Pancreas (tissue), 10 donors: Measurements from ENCODE around the gene TCERG1L. TPM values are rescaled to one million over a fixed set of nuclear protein-coding genes. Genes with fewer than 3 reads are reported as not detected.

Experiments
- ATAC-seq, 4 donors: fragments of 200-7000 bp; cut with Tn5 transposase; one replicate each; pipeline versions ENCODE4 v1.8.0 to v1.9.1; 2020; ENCODE audit warnings: mild to moderate bottlenecking in 4 of 4, moderate library complexity in 4 of 4
- DNase-seq, 6 donors: peaks; one replicate each; pipeline ENCODE4 v3.0.0-alpha.2; 2020
- FAIRE-seq: peaks from 2 replicates; lab custom pipeline; 2012; peaks lifted over from hg19 to GRCh38; lab: Jason Lieb, UNC
- H3K27ac ChIP-seq, 4 donors: fragments of 200-600 bp; sonication (generic); 1 replicate in 3 of 4; 2 replicates in 1 of 4; pipeline versions ENCODE4 v1.5.0 to v1.8.0; 2020
- H3K27me3 ChIP-seq, 4 donors: fragments of 200-600 bp; one replicate each; pipeline ENCODE4 v1.8.0; 2021
- H3K36me3 ChIP-seq, 3 donors: fragments of 200-600 bp; sonication (generic) in 1 of 3; one replicate each; pipeline versions ENCODE4 v1.5.0 to v1.8.0; 2020 to 2021
- H3K4me1 ChIP-seq, 3 donors: fragments of 200-600 bp; one replicate each; pipeline ENCODE4 v1.8.0; 2021
- H3K4me3 ChIP-seq, 4 donors: fragments of 200-600 bp; sonication (generic) in 2 of 4; one replicate each; pipeline versions ENCODE4 v1.5.0 to v1.8.0; 2020 to 2021
- H3K9me3 ChIP-seq, 4 donors: fragments of 200-600 bp; one replicate each; pipeline ENCODE4 v1.8.0; 2021
- CTCF ChIP-seq, 4 donors: fragments of 200-600 bp; sonication (generic) in 3 of 4; IDR thresholded peaks; one replicate each; pipeline versions ENCODE4 v1.5.0 to v1.8.0; 2021; ENCODE audit warnings: antibody characterized with exemption in 4 of 4
- WGBS, 2 donors: extraction: QIAGEN DNeasy Blood & Tissue Kit; methylation state at CpG; one replicate each; pipeline ENCODE4 v1.1.7; 2013; 5-methylcytosine and 5-hydroxymethylcytosine counted together
- intact Hi-C, 3 donors: fragments of 100-400 bp; cut with DNase I; formaldehyde crosslinking; loops; one replicate each; pipeline versions ENCODE4 v1.11.1 to v1.14.2; 2022
- polyA plus RNA-seq, 2 donors: library from polyadenylated mRNA; stranded (reverse); fragments of 200-250 nt; gene quantifications; one replicate each; pipeline ENCODE4 v1.2.3, GENCODE V29; 2013
- total RNA-seq, 6 donors: library from RNA; stranded (reverse); fragmentation: NEBNext Ultra II Directional in 4 of 6; extraction: Animal tissue kit (Norgen Biotek cat#: 25700) in 4 of 6; gene quantifications; one replicate each; pipeline versions ENCODE4 v1.2.1 to v1.2.4, GENCODE V29; 2021 to 2023
- donor health status: healthy with polysubstance abuse.
- donor health status: DM: no; HTN: no; CAD: no; lungs with moderate emphysema.
- donor health status: DM: no; HTN: no; CAD: no.
- donor health status: control.
- donor health status: control.
- donor health status: Bipolar disorder and iron deficiency.
- donor health status: DM: yes; HTN: yes; CAD: no.
- donor health status: DM: no; HTN: no; CAD: no.
- donor health status: DM: no; HTN: no; CAD: no.
- donor health status: DM: yes; HTN: yes; CAD: no.

The TCERG1L gene
- total and polyA plus RNA-seq, 8 donors, result 0.09 to 1.9 (median 0.40) TPM

- Histone ChIP-seq H3K36me3 (no peaks in the 10 kb centered on the region), H3K4me1 (no peaks in the 10 kb centered on the region), H3K27ac (no peak overlapping the region), H3K9me3 (no peaks in the 10 kb centered on the region), H3K27me3 (no peaks in the 10 kb centered on the region), H3K4me3 (no peak overlapping the region)
- ATAC-seq (no peak), DNase-seq (peak in 1 of 6 donors; percentile 46), FAIRE-seq (no peak)
- intact Hi-C loops, result no loop called here
- no peak for TF ChIP-seq CTCF (IDR thresholded peaks at IDR 0.05)
- WGBS, 2 donors, result 69 to 80% methylated on average over 15 of the region's 15 CpGs
These were observed 91.5 kb downstream of the TCERG1L start for GRCh38 chr10:131219955-131220489.

- Histone ChIP-seq H3K4me3 (no peak overlapping the region), H3K36me3 (no peaks in the 10 kb centered on the region), H3K9me3 (no peaks in the 10 kb centered on the region), H3K4me1 (no peaks in the 10 kb centered on the region), H3K27ac (no peak overlapping the region), H3K27me3 (no peaks in the 10 kb centered on the region)
- ATAC-seq (no peak), FAIRE-seq (no peak), DNase-seq (peak in 1 of 6 donors; percentile 38)
- WGBS, 2 donors, result 72 to 83% methylated on average over 10 of the region's 10 CpGs
- TF ChIP-seq CTCF (IDR thresholded peaks at IDR 0.05), result no peak
- intact Hi-C loops, result no loop called here
These were observed 92.0 kb downstream of the TCERG1L start for GRCh38 chr10:131219584-131219886.

GRCh38 chr10:131218811-131219583, 92.5 kb downstream of the TCERG1L start:
- H3K27me3 ChIP-seq, result no peaks in the 10 kb centered on the region
- no peaks in the 10 kb centered on the region for H3K36me3 ChIP-seq
- intact Hi-C loops, result no loop called here
- FAIRE-seq, result no peak
- no peaks in the 10 kb centered on the region for H3K4me1 ChIP-seq
- WGBS, 2 donors, result 68 to 79% methylated on average over 16 to 17 of the region's 17 CpGs
- DNase-seq, result peak in 1 of 6 donors; percentile 32
- ATAC-seq, result no peak
- H3K9me3 ChIP-seq, result no peaks in the 10 kb centered on the region
- TF ChIP-seq CTCF (IDR thresholded peaks at IDR 0.05), result no peak
- no peak overlapping the region for H3K27ac ChIP-seq
- H3K4me3 ChIP-seq, result no peak overlapping the region

GRCh38 chr10:131216681-131217230, 94.8 kb downstream of the TCERG1L start:
- TF ChIP-seq CTCF (IDR thresholded peaks at IDR 0.05), result no peak
- WGBS, 2 donors, result 69 to 75% methylated on average over 9 of the region's 9 CpGs
- Histone ChIP-seq H3K9me3 (no peaks in the 10 kb centered on the region), H3K27ac (no peak overlapping the region), H3K4me3 (no peak overlapping the region), H3K4me1 (no peaks in the 10 kb centered on the region), H3K36me3 (no peaks in the 10 kb centered on the region), H3K27me3 (no peaks in the 10 kb centered on the region)
- intact Hi-C loops, result no loop called here
- FAIRE-seq, result no peak
- DNase-seq, result no peak
- no peak for ATAC-seq

GRCh38 chr10:131215776-131216175, 95.7 kb downstream of the TCERG1L start:
- no peaks in the 10 kb centered on the region for H3K4me1 ChIP-seq
- TF ChIP-seq CTCF (IDR thresholded peaks at IDR 0.05), result no peak
- H3K27me3 ChIP-seq, result no peaks in the 10 kb centered on the region
- intact Hi-C loops, result no loop called here
- FAIRE-seq, result no peak
- H3K36me3 ChIP-seq, result no peaks in the 10 kb centered on the region
- ATAC-seq, result no peak
- H3K4me3 ChIP-seq, result no peak overlapping the region
- H3K27ac ChIP-seq, result no peak overlapping the region
- DNase-seq, result no peak
- H3K9me3 ChIP-seq, result no peaks in the 10 kb centered on the region
- WGBS, 2 donors, result 74 to 87% methylated on average over 6 of the region's 6 CpGs
